SK-N-SH (cell line): ENCODE measurements around the gene TMEM51. TPM values are rescaled to one million over a fixed set of nuclear protein-coding genes. Genes with fewer than 3 reads are reported as not detected.

Source experiments
- CTCF ChIA-PET: fragments of 300-600, 350-600 bp; formaldehyde crosslinking; extraction: SDS; loops from one replicate; lab custom pipeline; 2021; lab: Yijun Ruan, JAX
- POLR2A ChIA-PET: fragments of 350-600 bp; sonication (Branson Sonifier 250); formaldehyde crosslinking; extraction: SDS; loops from one replicate; lab custom pipeline; 2020; ENCODE audit warnings: antibody characterized with exemption, inconsistent platforms; lab: Yijun Ruan, JAX
- DNase-seq: peaks from one replicate; pipeline ENCODE4 v3.0.0; 2012
- H2AFZ ChIP-seq: fragments of 200-600 bp; sonication (generic); 2 replicates; pipeline ENCODE4 v1.8.1; 2016; ENCODE audit warnings: antibody characterized with exemption, mild to moderate bottlenecking, low read depth
- H3F3A ChIP-seq: fragments of 200-600 bp; sonication (generic); replicated peaks from 2 replicates; pipeline ENCODE3; 2016; ENCODE audit warnings: antibody characterized with exemption, mild to moderate bottlenecking; ENCODE audit not compliant: insufficient read depth
- H3K27ac ChIP-seq, 2 experiments: fragments of 200-500 bp in 1 of 2; fragments of 200-600 bp in 1 of 2; sonication (Bioruptor generic) in 1 of 2; sonication (generic), shearing (Covaris generic) in 1 of 2; 2 replicates each; pipeline versions ENCODE4 v1.5.1 to v1.6.1; 2014 to 2016; ENCODE audit warnings: low read depth in 2 of 2, inconsistent platforms in 1 of 2, low read length in 1 of 2, mild to moderate bottlenecking in 1 of 2, mixed read lengths in 1 of 2
- H3K27me3 ChIP-seq: fragments of 200-600 bp; sonication (generic), shearing (Covaris generic); 2 replicates; pipeline ENCODE4 v1.6.1; 2016; ENCODE audit warnings: mixed run types; ENCODE audit not compliant: insufficient read depth
- H3K36me3 ChIP-seq, 2 experiments: fragments of 200-500 bp in 1 of 2; fragments of 200-600 bp in 1 of 2; sonication (Bioruptor generic) in 1 of 2; sonication (generic) in 1 of 2; replicated peaks in 1 of 2; 2 replicates each; pipeline versions ENCODE3 to v1.5.1; 2014 to 2016; ENCODE audit warnings: low read length in 1 of 2, mild to moderate bottlenecking in 1 of 2; ENCODE audit not compliant: insufficient read depth in 2 of 2, control insufficient read depth in 1 of 2
- H3K4me1 ChIP-seq, 2 experiments: fragments of 200-500 bp in 1 of 2; fragments of 200-600 bp in 1 of 2; sonication (Bioruptor generic) in 1 of 2; sonication (generic), shearing (Covaris generic) in 1 of 2; 2 replicates each; pipeline versions ENCODE4 v1.5.1 to v1.6.1; 2014 to 2016; ENCODE audit warnings: low read depth in 1 of 2, low read length in 1 of 2, mixed run types in 1 of 2; ENCODE audit not compliant: insufficient read depth in 2 of 2, control insufficient read depth in 1 of 2
- H3K4me2 ChIP-seq: fragments of 200-600 bp; sonication (generic), shearing (Covaris generic); 2 replicates; pipeline ENCODE4 v1.6.1; 2017; ENCODE audit warnings: mixed run types
- H3K4me3 ChIP-seq, 2 experiments: fragments of 200-500 bp in 1 of 2; fragments of 200-600 bp in 1 of 2; sonication (Bioruptor generic) in 1 of 2; sonication (generic), shearing (Covaris generic) in 1 of 2; 2 replicates each; pipeline versions ENCODE4 v1.5.1 to v1.8.1; 2014 to 2016; ENCODE audit warnings: low read depth in 2 of 2, inconsistent platforms in 1 of 2, low read length in 1 of 2, mild to moderate bottlenecking in 1 of 2, mixed read lengths in 1 of 2, moderate library complexity in 1 of 2
- H3K79me2 ChIP-seq: fragments of 200-600 bp; sonication (generic); 2 replicates; pipeline ENCODE4 v1.8.1; 2017; ENCODE audit warnings: mild to moderate bottlenecking; ENCODE audit not compliant: insufficient read depth
- H3K9ac ChIP-seq: fragments of 200-600 bp; sonication (generic); 2 replicates; pipeline ENCODE4 v1.6.1; 2017; ENCODE audit warnings: mixed run types
- H3K9me2 ChIP-seq: fragments of 200-600 bp; sonication (generic); 2 replicates; pipeline ENCODE4 v1.6.1; 2017; ENCODE audit warnings: mixed run types
- H3K9me3 ChIP-seq: fragments of 200-600 bp; sonication (generic); 2 replicates; pipeline ENCODE4 v1.6.1; 2017; ENCODE audit warnings: mixed run types, mild to moderate bottlenecking, moderate library complexity
- H4K20me1 ChIP-seq: fragments of 200-600 bp; sonication (generic); 2 replicates; pipeline ENCODE4 v1.6.1; 2017; ENCODE audit warnings: mild to moderate bottlenecking, mixed run types; ENCODE audit not compliant: insufficient read depth
- EP300 ChIP-seq, 2 experiments: IDR thresholded peaks; 2 replicates each; pipeline versions ENCODE4 v1.4.0 to v1.6.1; 2012; ENCODE audit warnings: borderline replicate concordance in 1 of 2, low read depth in 1 of 2, low read length in 1 of 2
- FOXM1 ChIP-seq: IDR thresholded peaks from 2 replicates; pipeline ENCODE4 v1.4.0; 2012; ENCODE audit warnings: low read depth, mild to moderate bottlenecking
- JUND ChIP-seq: IDR thresholded peaks from 2 replicates; pipeline ENCODE4 v1.4.0; 2012
- MXI1 ChIP-seq: IDR thresholded peaks from 2 replicates; pipeline ENCODE4 v1.6.1; 2012; ENCODE audit warnings: mild to moderate bottlenecking, low read depth, low read length, improper control_type of control experiment
- NFIC ChIP-seq: IDR thresholded peaks from 2 replicates; pipeline ENCODE4 v1.4.0; 2012; ENCODE audit warnings: borderline replicate concordance
- POLR2AphosphoS5 ChIP-seq: IDR thresholded peaks from 2 replicates; pipeline ENCODE4 v1.6.1; 2012; ENCODE audit warnings: low read depth, low read length
- RAD21 ChIP-seq: IDR thresholded peaks from 2 replicates; pipeline ENCODE4 v1.6.1; 2012; ENCODE audit warnings: mild to moderate bottlenecking, low read length
- RCOR1 ChIP-seq: fragments of 150-350 bp; IDR thresholded peaks from 2 replicates; pipeline ENCODE4 v1.6.1; 2017; ENCODE audit warnings: antibody characterized with exemption, low read length
- REST ChIP-seq: IDR thresholded peaks from 2 replicates; pipeline ENCODE4 v1.6.1; 2012; ENCODE audit warnings: mild to moderate bottlenecking, low read depth, low read length, moderate library complexity
- RXRA ChIP-seq: IDR thresholded peaks from 2 replicates; pipeline ENCODE4 v1.4.0; 2012; ENCODE audit warnings: low read depth, mild to moderate bottlenecking, borderline replicate concordance
- SIN3A ChIP-seq: IDR thresholded peaks from 2 replicates; pipeline ENCODE4 v1.6.1; 2012; ENCODE audit warnings: low read depth, mild to moderate bottlenecking, low read length, moderate library complexity, borderline replicate concordance
- SMC3 ChIP-seq: IDR thresholded peaks from 2 replicates; pipeline ENCODE4 v1.6.1; 2012; ENCODE audit warnings: low read depth, low read length, improper control_type of control experiment
- TCF12 ChIP-seq: IDR thresholded peaks from 2 replicates; pipeline ENCODE4 v1.4.0; 2012
- USF2 ChIP-seq: fragments of 150-350 bp; IDR thresholded peaks from 2 replicates; pipeline ENCODE4 v1.6.1; 2017; ENCODE audit warnings: antibody characterized with exemption, low read length, low read depth, borderline replicate concordance
- WGBS: methylation state at CpG from one replicate; pipeline ENCODE4 v1.1.6; 2017; ENCODE audit warnings: low lambda C conversion rate; 5-methylcytosine and 5-hydroxymethylcytosine counted together
- polyA plus RNA-seq, 3 experiments: library from polyadenylated mRNA; depleted of rRNA; stranded (reverse); fragments of >200 nt; gene quantifications; 2 replicates each; pipeline ENCODE4 v1.2.3, GENCODE V29; 2012
- TF ChIP-seq, protein P1 (sequence below): IDR thresholded peaks from 2 replicates; pipeline ENCODE4 v1.4.0; 2012; ENCODE audit warnings: low read depth, borderline replicate concordance

The TMEM51 gene
- 20.5 and 25.6 TPM in 2 replicates for polyA plus RNA-seq (2012; rRNA removed)
- 18.6 and 23.4 TPM in 2 replicates for polyA plus RNA-seq (2012; cell fraction: cytosol; rRNA removed)
- polyA plus RNA-seq (2012; cell fraction: nucleus; rRNA removed): 18.5 and 19.6 TPM in 2 replicates

DNA sequence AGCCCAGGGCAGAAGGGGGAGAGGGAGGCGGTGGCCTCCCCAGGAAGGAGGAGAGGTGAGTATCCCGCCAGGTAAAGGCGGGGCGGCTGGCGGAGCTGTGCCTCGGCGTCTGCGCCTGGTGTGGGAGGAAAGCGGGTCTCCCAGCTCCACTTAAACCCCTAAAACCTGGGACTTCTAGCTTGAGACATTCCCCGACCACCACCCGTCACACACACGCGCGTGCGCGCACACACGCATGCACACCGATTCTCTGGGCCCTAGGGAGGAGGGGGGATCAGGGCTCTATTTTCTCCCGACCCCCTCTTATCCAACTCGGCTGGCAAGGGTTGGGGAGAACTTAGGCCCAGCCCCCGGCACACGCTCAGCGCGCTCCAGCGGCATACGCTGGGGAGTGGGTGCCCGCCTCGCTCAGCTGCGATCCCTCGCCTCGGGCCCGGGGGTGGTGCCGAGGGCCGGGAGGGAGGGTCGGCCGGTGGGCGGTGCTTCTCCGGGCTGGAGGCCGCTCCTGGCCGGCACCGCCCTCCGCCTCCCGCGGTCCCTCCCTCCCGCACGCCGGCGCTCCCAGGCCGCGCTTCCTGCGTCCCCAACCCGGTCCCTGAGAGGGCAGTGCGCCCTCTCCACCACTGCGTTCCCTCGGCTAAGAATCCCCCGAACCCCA, at the start of gene TMEM51:
TSS of gene TMEM51 (plus strand) at position 564 of the 658 bp plus-strand sequence. CDS start 61,341 bp downstream, outside the sequence.
- Histone ChIP-seq H3K27ac (peak within 1 kb of the TSS; percentile 62 to 100), H3K36me3 (no peaks in the 10 kb centered on the region), H3F3A (peaks cover 5% of the 10 kb centered on the region), H3K9ac (peak within 1 kb of the TSS; percentile 81), H3K4me1 (peaks cover 5 to 67% of the 10 kb centered on the region in 2 experiments; a peak in 3 of 4 replicates), H3K27me3 (no peaks in the 10 kb centered on the region), H3K9me2 (no peaks in the 10 kb centered on the region), H3K9me3 (no peaks in the 10 kb centered on the region), H3K4me2 (peak within 1 kb of the TSS; percentile 93), H3K4me3 (peak within 1 kb of the TSS; percentile 77 to 84), H2AFZ (peak within 1 kb of the TSS; percentile 75), H4K20me1 (no peaks in the 10 kb centered on the region), H3K79me2 (peaks cover 7% of the 10 kb centered on the region; the same call in 1 of the 2 replicates)
- ChIA-PET CTCF (interaction anchor here (0.6 to 9.8 kb wide), 38 partner anchors 9 to 278 kb away, joined by 3 to 132 read pairs (median 4); partner anchors contain the start of gene FHAD1), POLR2A (interaction anchor here (0.5 to 4.7 kb wide), 14 partner anchors 12 to 130 kb away, joined by 3 to 88 read pairs (median 4); no protein-coding TSS in a partner anchor)
- DNase-seq: peak; percentile 92
- WGBS: 0% methylated on average over 11 of the region's 56 CpGs
- TF ChIP-seq SMC3: 0 out of 2 replicates have a peak, but pooled peaks have one; percentile 6
- TF ChIP-seq SIN3A: 0 out of 2 replicates have a peak, but pooled peaks have one; percentile 40
- no peak for TF ChIP-seq REST
- TF ChIP-seq USF2: no peak
- TF ChIP-seq TCF12: no peak
- 0 out of 2 replicates have a peak, but pooled peaks have one; percentile 10 for TF ChIP-seq POLR2AphosphoS5
- no peak for TF ChIP-seq EP300 (IDR thresholded peaks at IDR 0.05; ENCODE audit: borderline replicate concordance in 1 of 2, low read depth in 1 of 2, low read length in 1 of 2)
- peak; percentile 78 for TF ChIP-seq MXI1

DNA sequence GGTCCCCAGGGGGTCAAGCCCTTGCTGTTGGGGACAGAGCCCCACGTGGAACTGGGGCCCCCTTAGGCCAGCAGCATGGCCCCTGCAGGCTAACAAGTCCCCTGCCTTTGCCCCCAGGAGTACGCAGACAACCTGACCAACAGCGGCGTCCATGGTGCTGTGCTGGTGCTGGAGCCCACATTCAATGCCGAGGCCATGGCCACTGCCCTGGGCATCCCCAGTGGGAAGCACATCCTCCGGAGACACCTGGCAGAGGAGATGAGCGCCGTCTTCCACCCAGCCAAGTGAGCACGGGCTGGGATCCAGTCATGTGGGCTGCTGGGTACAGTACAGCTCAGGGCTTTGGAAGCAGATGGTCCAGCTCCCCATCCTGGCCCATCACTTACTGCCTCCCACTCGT, 49.6 kb upstream of the TMEM51 start:
- no peak for DNase-seq
- H3K9me3 ChIP-seq: no peaks in the 10 kb centered on the region
- no peak overlapping the region for H2AFZ ChIP-seq
- H3K9ac ChIP-seq: no peak overlapping the region
- CTCF ChIA-PET: no interaction called here
- no peaks in the 10 kb centered on the region for H3F3A ChIP-seq
- H4K20me1 ChIP-seq: no peaks in the 10 kb centered on the region
- no peak overlapping the region for H3K27ac ChIP-seq
- H3K4me3 ChIP-seq: no peak overlapping the region
- 7% methylated on average over 1 of the region's 10 CpGs for WGBS
- TF ChIP-seq NFIC (no peak), RAD21 (no peak), RXRA (no peak), REST (no peak), MXI1 (no peak), RCOR1 (no peak), JUND (no peak), USF2 (no peak), FOXM1 (no peak)
- TF ChIP-seq, protein P1, sequence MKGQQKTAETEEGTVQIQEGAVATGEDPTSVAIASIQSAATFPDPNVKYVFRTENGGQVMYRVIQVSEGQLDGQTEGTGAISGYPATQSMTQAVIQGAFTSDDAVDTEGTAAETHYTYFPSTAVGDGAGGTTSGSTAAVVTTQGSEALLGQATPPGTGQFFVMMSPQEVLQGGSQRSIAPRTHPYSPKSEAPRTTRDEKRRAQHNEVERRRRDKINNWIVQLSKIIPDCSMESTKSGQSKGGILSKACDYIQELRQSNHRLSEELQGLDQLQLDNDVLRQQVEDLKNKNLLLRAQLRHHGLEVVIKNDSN: no peak
- no peaks in the 10 kb centered on the region for H3K27me3 ChIP-seq
- peaks cover 0 to 9% of the 10 kb centered on the region in 2 experiments; a peak in 1 of 4 replicates for H3K4me1 ChIP-seq
- POLR2A ChIA-PET: no interaction called here
- no peaks in the 10 kb centered on the region for H3K36me3 ChIP-seq
- no peaks in the 10 kb centered on the region for H3K9me2 ChIP-seq
- no peak overlapping the region for H3K4me2 ChIP-seq
- no peaks in the 10 kb centered on the region for H3K79me2 ChIP-seq
